Activated CD4-positive, alpha-beta T cell treated with anti-CD3 and anti-CD28 coated beads, Interleukin-2, amount 50 U/mL, for 1 hour (primary cell): ENCODE data around the gene IGF1R.

ENCODE experiments used
- DNase-seq: peaks from one replicate; pipeline ENCODE4 v3.0.0-alpha.2; 2020

The IGF1R gene

DNA sequence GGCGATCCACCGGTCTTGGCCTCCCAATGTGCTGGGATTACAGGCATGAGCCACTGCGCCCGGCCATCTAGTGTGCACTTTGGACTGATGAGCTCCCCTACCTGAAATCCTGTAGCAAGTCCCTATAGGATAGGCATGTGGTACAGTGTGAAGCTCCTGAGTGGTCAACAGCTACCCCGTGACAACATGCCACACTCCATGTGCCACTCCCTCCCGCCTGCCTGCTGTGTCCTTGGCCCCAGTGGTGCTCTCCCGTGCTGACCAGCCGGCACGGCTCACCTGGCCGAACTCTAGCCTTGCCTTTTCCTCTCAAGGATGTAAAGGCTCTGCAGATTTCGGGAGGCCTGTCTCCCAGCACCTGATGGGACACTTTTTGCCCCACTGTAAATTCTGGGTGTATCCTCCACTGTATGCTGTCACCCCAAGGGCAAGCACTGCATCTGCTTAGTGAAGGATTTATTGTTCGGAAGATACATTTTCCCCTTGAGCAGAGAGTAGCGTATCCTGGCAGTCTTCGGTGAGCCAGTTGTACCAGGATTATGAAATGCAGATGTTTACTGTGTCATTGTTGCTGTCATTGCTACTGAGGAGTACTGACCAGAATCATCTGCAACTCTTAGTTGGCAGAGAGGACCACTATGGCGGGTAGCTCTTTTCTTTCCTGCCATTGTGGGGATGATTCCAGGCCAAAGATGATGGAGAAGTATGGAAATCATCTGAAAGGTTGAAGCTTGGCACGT lies 64.7 kb downstream of the IGF1R start:
- no peak for DNase-seq

DNA sequence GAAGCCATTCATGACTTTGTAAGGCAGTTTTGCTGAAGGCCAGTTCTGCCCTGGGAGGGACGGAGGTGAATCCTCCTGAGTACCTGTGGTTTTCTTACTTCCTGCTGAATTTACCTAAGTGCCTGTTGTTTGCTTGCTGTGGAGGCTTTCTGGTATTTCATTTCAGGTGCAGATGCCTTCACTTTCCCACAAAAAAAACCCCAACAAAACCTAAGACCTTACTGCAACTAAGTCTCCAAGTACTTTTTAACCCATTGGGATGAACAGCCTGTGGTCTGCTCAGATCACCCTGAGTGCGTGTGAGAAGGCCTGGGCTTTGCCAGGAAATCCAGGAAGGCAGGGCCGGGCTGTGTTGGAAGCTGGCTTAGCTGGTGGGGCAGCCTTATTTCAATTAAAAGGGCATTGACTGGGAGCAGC lies 65.3 kb downstream of the IGF1R start:
- no peak for DNase-seq

GRCh38 chr15:98714922-98715321 lies 66.6 kb downstream of the IGF1R start:
- DNase-seq: no peak

GRCh38 chr15:98715401-98715800 lies 67.1 kb downstream of the IGF1R start:
- DNase-seq: no peak

GRCh38 chr15:98715890-98716443 lies 67.6 kb downstream of the IGF1R start:
- DNase-seq: no peak

DNA sequence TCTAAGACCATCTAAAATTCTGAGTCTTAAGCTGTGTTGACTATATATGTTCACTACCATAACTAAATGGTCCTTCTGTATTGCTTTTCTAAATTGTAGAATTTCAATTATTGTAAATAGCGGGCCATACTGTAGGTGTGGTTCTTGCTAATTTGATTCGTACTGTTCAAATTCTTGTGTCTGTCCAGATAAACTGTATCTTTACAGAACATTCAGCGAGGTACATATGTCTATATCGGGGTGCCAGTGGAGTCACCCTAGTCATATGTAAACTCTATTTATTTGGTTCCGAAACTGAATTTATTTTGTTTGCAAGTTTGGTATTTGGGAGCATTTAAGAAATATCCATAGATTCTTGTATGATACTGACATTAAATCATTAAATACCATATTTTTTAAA lies 69.0 kb downstream of the IGF1R start:
- DNase-seq: no peak

GRCh38 chr15:98717942-98718341 lies 69.6 kb downstream of the IGF1R start:
- DNase-seq: no peak

DNA sequence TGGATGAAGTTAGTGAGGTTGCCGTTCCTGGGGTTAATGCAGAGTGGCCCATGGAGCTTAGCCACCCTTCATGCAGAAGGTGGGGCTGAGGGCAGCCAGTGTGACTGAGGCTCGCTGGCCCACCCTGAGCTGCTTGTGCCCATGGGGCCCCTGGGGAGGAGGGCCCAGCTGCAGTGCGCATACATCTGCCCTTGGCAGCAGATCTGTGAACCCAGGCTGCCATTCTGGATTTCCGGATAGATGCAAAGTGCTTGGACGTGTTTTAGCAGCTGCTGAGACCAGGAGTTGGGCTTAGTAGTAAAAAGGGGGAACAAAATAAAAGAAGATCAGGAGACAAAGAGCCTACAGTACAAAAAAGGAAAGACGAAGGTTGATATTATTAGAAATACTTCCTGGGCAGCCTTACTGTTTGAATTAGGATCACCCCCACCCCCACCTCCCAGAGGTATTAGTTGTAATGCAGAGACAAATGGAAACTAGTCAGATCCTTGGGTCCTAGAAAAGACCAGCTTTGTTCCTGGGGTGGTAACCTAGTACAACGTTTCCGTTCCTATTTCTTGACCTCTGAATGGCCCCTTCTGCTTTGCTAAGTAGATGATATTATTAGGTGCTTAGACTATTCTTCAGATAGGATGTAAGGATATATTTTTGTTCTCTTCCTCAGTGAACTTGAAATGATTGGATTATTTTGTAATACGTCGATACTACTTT lies 70.2 kb downstream of the IGF1R start:
- no peak for DNase-seq

DNA sequence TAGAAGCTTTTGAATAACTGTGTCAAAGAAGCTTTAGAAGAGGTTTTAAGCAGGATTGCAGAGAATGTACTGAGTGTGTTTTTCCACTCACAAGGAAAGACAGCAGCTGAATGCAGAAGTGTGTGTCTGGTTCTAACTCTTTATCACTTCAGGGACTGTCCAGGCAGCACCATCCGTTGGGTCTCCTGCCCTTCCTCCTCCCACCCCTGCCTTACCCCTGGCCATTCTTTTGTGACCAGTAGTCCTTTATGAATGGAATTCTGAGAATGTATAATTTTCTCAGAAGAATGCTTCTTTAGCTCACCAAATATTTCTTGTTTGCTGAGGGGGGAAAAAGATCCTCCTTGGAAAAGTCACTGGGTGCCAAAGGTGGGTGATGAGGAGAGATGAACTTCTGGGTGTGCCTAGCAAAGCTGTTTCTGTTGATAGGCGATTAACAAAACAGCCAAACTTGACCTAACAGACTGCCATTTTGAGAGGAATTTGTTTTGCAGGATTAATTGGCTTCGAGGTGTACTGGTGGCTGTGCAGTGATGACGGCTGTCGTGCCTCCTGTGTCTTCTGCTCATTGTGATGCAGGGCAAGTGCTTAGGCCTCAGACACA lies 70.9 kb downstream of the IGF1R start:
- no peak for DNase-seq

- no peak for DNase-seq
Observed at GRCh38 chr15:98720031-98720430, 71.7 kb downstream of the IGF1R start.

DNA sequence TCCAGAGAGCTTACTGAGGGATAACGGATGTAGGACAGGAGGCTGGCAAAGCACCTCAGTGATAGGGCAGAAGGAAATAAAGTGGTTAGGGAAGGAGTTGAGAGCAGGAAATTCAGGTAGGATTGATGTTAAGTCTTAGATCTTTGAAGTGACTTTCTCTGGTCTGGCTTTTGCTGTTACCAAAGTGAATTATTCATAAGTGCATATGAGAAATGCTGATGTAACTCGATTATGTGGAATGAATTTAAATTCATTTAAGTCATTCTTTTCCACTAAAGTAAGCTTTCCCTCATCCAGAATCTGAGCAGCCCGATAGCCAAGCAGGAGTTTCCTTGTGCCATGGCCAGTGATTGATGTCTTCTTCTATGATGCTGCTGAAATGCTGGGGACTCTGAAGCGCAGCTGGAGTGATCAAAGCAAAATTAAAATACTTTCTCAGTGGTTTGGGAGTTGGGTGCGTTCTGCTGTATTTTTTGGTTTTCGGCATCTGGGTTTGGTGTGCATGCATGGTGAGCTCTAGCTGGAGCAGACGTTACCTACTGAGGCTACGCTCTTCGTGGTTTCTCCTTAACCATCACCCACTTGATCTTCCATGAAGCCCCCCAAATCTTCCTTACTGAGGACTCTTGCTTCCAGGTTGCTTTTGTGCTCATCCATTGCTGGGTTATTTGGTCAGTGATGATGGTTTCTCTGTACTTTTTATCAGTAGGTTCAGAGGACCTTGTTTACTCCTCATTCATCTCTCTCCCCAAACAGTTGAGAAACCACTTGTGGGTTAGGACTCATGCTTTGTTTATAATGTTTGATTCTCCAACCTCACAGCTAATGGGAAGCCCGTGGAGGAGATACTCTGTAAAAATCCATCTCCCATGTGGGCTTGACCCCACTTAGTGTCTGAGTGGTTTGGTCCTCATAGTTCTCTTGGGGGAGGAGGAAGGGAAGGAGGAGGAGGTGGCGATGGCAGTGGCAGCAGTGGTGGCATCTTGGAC lies 72.5 kb downstream of the IGF1R start:
- DNase-seq: no peak

DNA sequence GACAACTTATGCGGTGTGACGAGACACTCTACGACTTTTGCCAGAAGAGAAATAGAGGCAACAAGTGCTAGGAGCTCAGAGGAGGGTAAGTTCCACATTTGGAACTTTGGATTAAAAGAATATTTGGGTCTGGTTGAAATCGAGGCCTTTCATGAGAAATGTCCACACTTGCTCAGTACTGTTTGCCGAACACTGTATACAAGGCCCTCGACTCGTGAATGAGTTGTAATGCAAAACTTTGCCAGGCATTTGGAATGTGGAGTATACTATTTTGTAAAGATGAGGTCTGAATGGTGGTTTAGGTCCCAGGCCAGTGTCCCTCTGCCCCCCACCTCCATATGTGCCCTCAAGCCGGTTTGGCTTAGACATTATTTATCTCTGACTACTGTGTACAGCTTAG lies 73.9 kb downstream of the IGF1R start:
- no peak for DNase-seq

DNA sequence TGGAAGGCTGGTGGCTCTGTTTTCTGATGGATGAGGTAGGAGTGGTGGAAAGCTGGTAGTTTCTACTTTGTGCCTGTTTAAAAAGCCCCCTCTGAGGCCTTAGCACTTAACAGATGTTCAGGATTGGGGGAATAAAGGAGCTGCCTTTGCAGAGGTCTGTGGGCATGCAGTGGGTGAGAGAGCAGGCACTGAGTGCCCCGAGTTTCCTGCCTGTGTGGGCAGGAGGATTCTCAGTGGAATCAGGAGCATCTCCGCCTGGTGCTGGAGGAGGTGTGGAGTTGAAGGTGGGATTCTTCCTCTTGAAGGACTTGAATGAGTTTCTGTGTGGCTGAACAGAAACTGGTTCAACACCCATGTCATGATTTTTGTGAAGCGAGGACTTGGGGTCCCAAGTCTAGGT lies 74.3 kb downstream of the IGF1R start:
- DNase-seq: no peak

DNA sequence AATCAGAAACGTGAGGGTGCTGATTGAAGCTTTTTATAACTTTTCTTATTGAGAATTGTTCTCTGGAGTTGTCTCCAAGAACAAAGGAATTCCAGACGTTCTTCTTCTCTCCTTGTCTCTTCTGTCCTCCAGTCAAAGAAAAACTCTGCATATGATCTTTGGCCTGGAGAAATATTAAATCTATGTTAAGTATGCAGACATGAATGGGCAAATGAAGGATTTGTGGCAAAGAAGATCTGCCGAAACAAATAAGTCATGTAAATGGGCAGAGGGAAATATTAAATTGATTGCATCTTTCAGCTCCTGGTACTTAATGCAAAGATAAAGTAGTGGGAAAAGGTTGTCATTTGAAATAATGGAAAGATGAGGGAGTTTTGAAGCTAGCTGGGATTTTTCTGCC lies 74.9 kb downstream of the IGF1R start:
- DNase-seq: no peak

- no peak for DNase-seq
Observed at GRCh38 chr15:98724048-98724447, 75.7 kb downstream of the IGF1R start.

GRCh38 chr15:98724494-98724893 lies 76.2 kb downstream of the IGF1R start:
- no peak for DNase-seq

- no peak for DNase-seq
Observed at GRCh38 chr15:98725874-98726273, 77.5 kb downstream of the IGF1R start.

DNA sequence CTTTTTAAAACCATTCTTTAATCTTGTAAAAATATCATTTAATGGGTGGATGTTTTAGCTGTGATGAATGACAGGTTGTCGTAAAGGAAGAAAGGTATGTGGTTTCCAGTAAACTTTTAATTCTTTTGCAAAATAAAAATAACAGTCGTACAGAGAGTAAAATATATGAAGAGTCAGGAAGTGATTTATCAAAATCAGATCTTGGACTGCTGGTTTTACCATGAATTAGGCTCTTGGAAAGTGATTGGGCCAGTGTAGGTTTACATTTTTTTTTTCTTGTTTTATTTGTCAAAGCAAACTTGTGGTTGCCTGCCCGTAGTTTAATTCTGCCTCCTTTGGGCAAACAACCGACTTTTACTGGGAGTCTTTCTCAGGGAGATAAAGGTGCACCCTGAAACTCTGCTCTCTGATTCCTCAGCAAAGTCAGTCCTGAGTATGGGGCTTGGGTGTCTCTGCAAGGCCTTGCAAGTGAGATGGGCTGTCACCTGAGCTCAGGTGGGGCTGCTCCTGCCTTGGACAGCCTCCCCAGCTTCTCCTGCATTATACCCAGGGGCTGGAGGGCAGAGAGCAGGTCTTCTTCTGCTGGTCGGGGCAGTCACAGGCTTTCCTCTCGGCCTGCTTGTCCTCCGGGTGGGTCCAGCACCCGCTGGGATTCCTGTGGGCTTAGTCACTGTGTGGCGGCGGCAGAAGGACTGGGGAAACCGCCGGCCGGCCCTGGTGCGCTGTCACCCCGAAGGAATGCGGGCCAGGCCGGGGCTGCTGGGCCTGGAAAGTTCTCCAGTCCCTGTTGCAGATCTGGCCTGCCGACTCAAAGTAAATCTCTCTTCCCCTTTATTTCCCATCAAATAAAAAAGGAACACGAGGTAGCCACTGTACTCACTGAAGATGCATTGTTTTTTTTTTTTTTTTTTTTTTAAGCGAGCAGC lies 79.0 kb downstream of the IGF1R start:
- DNase-seq: no peak

DNA sequence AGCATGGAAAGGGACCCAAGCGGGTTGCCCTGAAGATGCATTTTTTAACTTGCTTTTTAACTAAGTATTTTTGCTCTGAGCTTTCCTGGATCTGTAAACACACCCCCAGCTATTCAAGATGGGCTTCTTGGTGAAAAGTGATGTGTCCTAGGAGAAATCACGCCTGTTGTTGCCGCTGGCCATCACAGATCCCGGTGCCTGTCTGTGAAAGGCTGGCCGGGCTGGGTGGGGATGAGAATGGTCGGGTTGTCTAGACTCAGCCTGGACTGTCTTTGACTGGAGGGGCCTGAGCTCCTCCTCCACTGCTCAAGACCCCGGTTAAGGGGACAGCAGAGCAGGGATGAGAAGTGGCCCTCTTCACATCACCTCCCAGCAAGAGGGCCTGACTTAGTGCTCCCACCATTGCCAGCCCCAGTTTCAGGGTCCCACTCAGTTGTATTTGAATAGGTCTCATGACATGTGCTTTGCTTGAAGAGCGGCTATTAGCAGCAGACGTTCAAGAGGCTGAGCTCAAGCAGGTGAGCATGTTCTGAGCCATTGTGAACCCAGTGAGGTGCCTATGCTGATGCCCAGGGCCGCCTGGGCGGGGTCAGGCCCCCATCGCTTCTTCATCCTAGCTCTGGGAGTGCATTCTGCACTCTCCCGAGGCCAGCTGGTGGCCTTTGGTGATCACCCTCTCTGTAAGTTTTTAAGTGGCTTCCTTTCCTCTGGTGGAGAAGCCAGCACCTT lies 79.9 kb downstream of the IGF1R start:
- no peak for DNase-seq

DNA sequence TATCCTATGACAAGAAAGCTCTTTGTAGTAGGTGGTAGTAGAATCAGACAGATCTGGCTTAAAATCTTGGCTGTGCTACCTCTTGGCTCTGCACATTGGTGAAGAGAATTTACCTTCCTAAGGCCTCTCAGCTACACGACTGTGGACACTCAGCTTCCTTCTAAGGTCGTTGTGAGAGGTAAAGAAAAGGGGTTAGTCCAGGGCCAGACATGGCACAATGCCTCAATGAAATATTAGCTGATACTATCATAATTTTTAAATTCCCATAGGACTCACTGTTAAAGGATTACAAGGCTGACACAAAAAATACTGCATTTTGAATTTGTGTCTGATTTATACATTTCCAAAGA lies 80.4 kb downstream of the IGF1R start:
- no peak for DNase-seq
